Heart left ventricle (tissue), 16 donors: Measurements from ENCODE around the gene TMEM272. TPM values are rescaled to one million over a fixed set of nuclear protein-coding genes. Genes with fewer than 3 reads are reported as not detected.

Source experiments
- ATAC-seq, 4 donors: fragments of 200-7000 bp; cut with Tn5 transposase; one replicate each; pipeline ENCODE4 v1.9.1; 2020 to 2022; ENCODE audit warnings: moderate library complexity in 4 of 4, mild to moderate bottlenecking in 3 of 4, moderate number of reproducible peaks in 1 of 4
- DNase-seq, 5 donors: peaks; one replicate each; pipeline ENCODE4 v3.0.0-alpha.2; 2020
- H3K27ac ChIP-seq, 12 donors: fragments of 200-600 bp; sonication (generic) in 4 of 12; one replicate each; pipeline versions ENCODE4 v1.5.0 to v1.8.0; 2016 to 2022; ENCODE audit warnings: mild to moderate bottlenecking in 2 of 12
- H3K27me3 ChIP-seq, 9 donors: fragments of 200-600 bp; sonication (generic) in 2 of 9; one replicate each; pipeline versions ENCODE4 v1.5.1 to v1.8.0; 2016 to 2022; ENCODE audit warnings: mild to moderate bottlenecking in 3 of 9
- H3K36me3 ChIP-seq, 9 donors: fragments of 200-600 bp; sonication (generic) in 2 of 9; one replicate each; pipeline versions ENCODE4 v1.5.0 to v1.8.0; 2018 to 2022; ENCODE audit warnings: mild to moderate bottlenecking in 2 of 9
- H3K4me1 ChIP-seq, 12 donors: fragments of 200-600 bp; sonication (generic) in 4 of 12; one replicate each; pipeline versions ENCODE4 v1.5.0 to v1.8.0; 2016 to 2022; ENCODE audit warnings: mild to moderate bottlenecking in 3 of 12
- H3K4me3 ChIP-seq, 12 donors: fragments of 200-600 bp; sonication (generic) in 4 of 12; one replicate each; pipeline versions ENCODE4 v1.5.0 to v1.8.0; 2017 to 2022; ENCODE audit warnings: mild to moderate bottlenecking in 9 of 12, moderate library complexity in 4 of 12
- H3K9me3 ChIP-seq, 12 donors: fragments of 200-600 bp; sonication (generic) in 4 of 12; one replicate each; pipeline versions ENCODE4 v1.5.0 to v1.8.0; 2016 to 2022; ENCODE audit warnings: mild to moderate bottlenecking in 1 of 12
- CTCF ChIP-seq, 12 donors: fragments of 200-600 bp; sonication (generic) in 4 of 12; IDR thresholded peaks; one replicate each; pipeline versions ENCODE4 v1.5.0 to v1.8.0; 2018 to 2022; ENCODE audit warnings: antibody characterized with exemption in 12 of 12, mild to moderate bottlenecking in 5 of 12
- POLR2A ChIP-seq, 2 donors: fragments of 450-650 bp; IDR thresholded peaks; one replicate each; pipeline ENCODE4 v1.6.1; 2017; ENCODE audit warnings: antibody characterized with exemption in 2 of 2, mild to moderate bottlenecking in 2 of 2, moderate library complexity in 2 of 2
- WGBS, 4 donors: extraction: QIAGEN DNeasy Blood & Tissue Kit in 2 of 4; methylation state at CpG; one replicate each; pipeline versions ENCODE4 v1.1.5 to v1.1.7; 2013 to 2018; 5-methylcytosine and 5-hydroxymethylcytosine counted together
- intact Hi-C, 10 donors: fragments of 100-400 bp; cut with DNase I; formaldehyde crosslinking; loops; one replicate each; pipeline versions ENCODE4 v1.11.1 to v1.14.2; 2022
- polyA plus RNA-seq, 2 donors: library from polyadenylated mRNA; stranded (reverse); fragments of 200-250 nt; gene quantifications; one replicate each; pipeline ENCODE4 v1.2.3, GENCODE V29; 2013
- total RNA-seq, 9 donors: library from RNA; depleted of rRNA in 2 of 9; stranded (reverse); fragments of >200 nt in 2 of 9; fragmentation: NEBNext Ultra II Directional in 3 of 9; extraction: Animal tissue kit (Norgen Biotek cat#: 25700) in 3 of 9; gene quantifications; one replicate each; pipeline versions ENCODE4 v1.1.0 to v1.2.4, GENCODE V29; 2016 to 2023
- donor health status: ischemic (EF 13 %, LVEDD 7.1; RV severe dilation, severe dysfunction).
- donor health status: healthy with polysubstance abuse.
- donor health status: DM: no; HTN: yes; CAD: no.
- donor health status: DM: no; HTN: no; CAD: no.
- donor health status: ischemic (EF 25% LVEDD 6.9; RV normal size, moderate dysfunction).
- donor health status: ischemic (EF 25% LVEDD 5.7; RV mildly dilated, moderate dysfunction).
- donor health status: healthy.
- donor health status: DM: yes; HTN: yes; CAD: no.
- donor health status: ischemic (EF 35%, LVEDD 5.7; RV mildly dilated, moderate dysfunction).
- donor health status: nonischemic (EF 11% LVEDD 7.7; RV severe dilation, severe dysfunction).
- donor health status: DM: yes; HTN: yes; CAD: no.
- donor health status: PGD.
- donor health status: ischemic (EF 29% LVEDD 5.4; RV normal size, mild dysfunction).
- donor health status: nonischemic (EF 23%, LVEDD 6.1; RV moderate dilation, normal function).

Gene TMEM272
- total and polyA plus RNA-seq, 11 donors = 0.14 to 1.6 (median 0.33) TPM; not detected in 1

- H3K36me3 ChIP-seq = no peaks in the 10 kb centered on the region
- peaks cover 0 to 16% (median 0%) of the 10 kb centered on the region in 12 donors for H3K4me1 ChIP-seq
- TF ChIP-seq POLR2A (IDR thresholded peaks at IDR 0.05) = no peak
- H3K4me3 ChIP-seq = no peak overlapping the region
- no peak for ATAC-seq
- no peak for DNase-seq
- 75 to 96% (median 85%) methylated on average over 1 of the region's 1 CpG for WGBS, 4 donors
- no peaks in the 10 kb centered on the region for H3K9me3 ChIP-seq
- no peak overlapping the region for H3K27ac ChIP-seq
- peaks cover 0 to 5% (median 0%) of the 10 kb centered on the region in 9 donors for H3K27me3 ChIP-seq
- intact Hi-C loops = loop anchor here in 2 of 10 donors (5.0 to 10.0 kb wide), 2 partner anchors 278 to 281 kb away; partner anchors contain the start of gene NEK5 (in 2 of the 2)
These were observed 1.8 kb upstream of the TMEM272 start for GRCh38 chr13:51846756-51847155.

GRCh38 chr13:51845574-51846318 is 769 bp upstream of the TMEM272 start:
- intact Hi-C loops = loop anchor here in 2 of 10 donors (5.0 to 10.0 kb wide), 2 partner anchors 279 to 282 kb away; partner anchors contain the start of gene NEK5 (in 2 of the 2)
- Histone ChIP-seq H3K4me1 (peaks cover 0 to 16% (median 0%) of the 10 kb centered on the region in 12 donors), H3K27ac (no peak overlapping the region), H3K9me3 (no peaks in the 10 kb centered on the region), H3K36me3 (no peaks in the 10 kb centered on the region), H3K27me3 (peaks cover 0 to 5% (median 0%) of the 10 kb centered on the region in 9 donors), H3K4me3 (no peak overlapping the region)
- WGBS, 4 donors = 50 to 87% (median 75%) methylated on average over 4 to 5 of the region's 5 CpGs
- TF ChIP-seq CTCF (IDR thresholded peaks at IDR 0.05) (no peak), POLR2A (IDR thresholded peaks at IDR 0.05) (no peak)
- ATAC-seq = no peak
- DNase-seq = no peak

GRCh38 chr13:51843529-51843928 is 1.4 kb downstream of the TMEM272 start:
- DNase-seq = no peak
- Histone ChIP-seq H3K27me3 (peaks cover 0 to 5% (median 0%) of the 10 kb centered on the region in 9 donors), H3K4me3 (no peak overlapping the region), H3K27ac (no peak overlapping the region), H3K4me1 (peaks cover 0 to 9% (median 0%) of the 10 kb centered on the region in 12 donors), H3K36me3 (no peaks in the 10 kb centered on the region), H3K9me3 (no peaks in the 10 kb centered on the region)
- intact Hi-C loops = loop anchor here in 1 of 10 donors (10.0 kb wide), 1 partner anchor 281 kb away; the partner anchor contains the start of gene NEK5
- TF ChIP-seq CTCF (IDR thresholded peaks at IDR 0.05) (no peak), POLR2A (IDR thresholded peaks at IDR 0.05) (no peak)
- 74 to 78% (median 75%) methylated on average over 3 of the region's 3 CpGs for WGBS, 4 donors
- no peak for ATAC-seq

DNA sequence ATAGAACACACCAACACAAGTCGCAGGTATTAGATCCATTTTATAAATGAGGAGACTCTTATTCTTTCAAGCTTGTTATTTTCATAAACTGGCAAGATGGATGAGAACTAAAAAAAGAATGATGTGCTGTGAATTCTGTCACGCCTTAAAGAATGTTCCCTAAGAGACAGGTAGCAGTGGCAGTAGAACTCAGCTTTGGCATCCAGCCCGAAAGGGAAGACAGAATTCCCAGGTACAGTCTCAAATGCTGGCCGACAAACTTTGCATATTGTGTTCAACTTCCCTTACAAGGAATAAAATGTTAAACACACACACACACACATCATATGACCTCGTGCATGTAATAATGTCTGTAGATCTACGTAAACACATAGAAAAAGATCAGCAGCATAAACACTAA is 3.2 kb downstream of the TMEM272 start:
- no peaks in the 10 kb centered on the region for H3K9me3 ChIP-seq
- WGBS, 4 donors = 80 to 81% (median 80%) methylated on average over 6 of the region's 6 CpGs
- peaks cover 0 to 5% (median 0%) of the 10 kb centered on the region in 9 donors for H3K27me3 ChIP-seq
- TF ChIP-seq POLR2A (IDR thresholded peaks at IDR 0.05) (no peak), CTCF (IDR thresholded peaks at IDR 0.05) (no peak)
- DNase-seq (no peak), ATAC-seq (no peak)
- no peak overlapping the region for H3K27ac ChIP-seq
- H3K4me1 ChIP-seq = peaks cover 0 to 7% (median 0%) of the 10 kb centered on the region in 12 donors
- H3K36me3 ChIP-seq = no peaks in the 10 kb centered on the region
- intact Hi-C loops = loop anchor here in 1 of 10 donors (10.0 kb wide), 1 partner anchor 283 kb away; the partner anchor contains the start of gene NEK5
- no peak overlapping the region for H3K4me3 ChIP-seq
